Natural killer cell treated with Interleukin-12 subunit alpha and Interleukin-12 subunit beta and Interleukin-15 and Interleukin-18, amount 100 ng/mL, for 72 hours (primary cell): ENCODE results near the gene WASL. TPM values are rescaled to one million over a fixed set of nuclear protein-coding genes. Genes with fewer than 3 reads are reported as not detected.
"Not testable (repeated sequence)": the region's sequence is repeated elsewhere in the genome, so short reads cannot be mapped to it uniquely, and the experiment has no call there.

ENCODE experiments used
- ATAC-seq, 2 donors: fragments of 150-1000 bp; cut with Tn5 transposase in 1 of 2; sonication (Bioruptor Pico), chemical (Tn5 transposase) in 1 of 2; 2 replicates each; pipeline ENCODE4 v1.10.0; 2021
- DNase-seq: peaks from one replicate; pipeline ENCODE4 v3.0.0; 2022; ENCODE audit warnings: low spot score
- H3K27ac Mint-ChIP-seq, 2 donors: 1 replicate in 1 of 2; 2 replicates in 1 of 2; pipeline ENCODE4 v1.8.0; 2022; ENCODE audit warnings: mixed read lengths in 2 of 2, mild to moderate bottlenecking in 1 of 2, moderate library complexity in 1 of 2
- H3K27me3 Mint-ChIP-seq, 2 donors: 1 replicate in 1 of 2; 2 replicates in 1 of 2; pipeline ENCODE4 v1.8.0; 2022; ENCODE audit warnings: mixed read lengths in 2 of 2
- H3K36me3 Mint-ChIP-seq: one replicate; pipeline ENCODE4 v1.8.0; 2022; ENCODE audit warnings: mixed read lengths
- H3K4me1 Mint-ChIP-seq, 2 donors: 1 replicate in 1 of 2; 2 replicates in 1 of 2; pipeline ENCODE4 v1.8.0; 2022; ENCODE audit warnings: low read depth in 2 of 2, mixed read lengths in 2 of 2, mild to moderate bottlenecking in 1 of 2
- H3K4me3 Mint-ChIP-seq: one replicate; pipeline ENCODE4 v1.8.0; 2022; ENCODE audit warnings: mixed read lengths
- H3K9me3 Mint-ChIP-seq: 2 replicates; pipeline ENCODE4 v1.8.0; 2022; ENCODE audit warnings: mixed read lengths
- total RNA-seq, 2 donors: library from RNA; stranded (reverse); gene quantifications; one replicate each; pipeline ENCODE4 v1.2.3, GENCODE V29; 2022

The WASL gene
- 10 to 100 TPM in 1 of 2 donors, 1 to 10 TPM in 1; 6.3 to 10.6 TPM for total RNA-seq

GRCh38 chr7:123748734-123749536, at the start of gene WASL:
Gene WASL, minus strand, starts transcription at chr7:123749003. Its CDS starts 269 bp downstream, at chr7:123748734.
- DNase-seq (peak; percentile 94), ATAC-seq (peak; percentile 93 to 94)
- H3K27ac Mint-ChIP-seq, result peak within 1 kb of the TSS; percentile 93 to 97
- H3K4me3 Mint-ChIP-seq, result peak within 1 kb of the TSS; percentile 90
- H3K27me3 Mint-ChIP-seq, result peaks cover 0 to 2% of the 10 kb centered on the region in 2 donors
- peaks cover 39 to 53% of the 10 kb centered on the region in 2 donors for H3K4me1 Mint-ChIP-seq
- H3K9me3 Mint-ChIP-seq, result no peaks in the 10 kb centered on the region
- peaks cover 7% of the 10 kb centered on the region for H3K36me3 Mint-ChIP-seq

- Mint-ChIP-seq H3K9me3 (no peaks in the 10 kb centered on the region), H3K4me1 (no peaks in the 10 kb centered on the region), H3K36me3 (no peaks in the 10 kb centered on the region), H3K27me3 (no peaks in the 10 kb centered on the region), H3K27ac (no peak overlapping the region), H3K4me3 (no peak overlapping the region)
- ATAC-seq, result no peak
- no peak for DNase-seq
These were observed 49.1 kb upstream of the WASL start for GRCh38 chr7:123797673-123798531.

GRCh38 chr7:123796568-123796967, 47.8 kb upstream of the WASL start:
- Mint-ChIP-seq H3K27me3 (no peaks in the 10 kb centered on the region), H3K9me3 (no peaks in the 10 kb centered on the region), H3K4me1 (no peaks in the 10 kb centered on the region), H3K4me3 (no peak overlapping the region), H3K36me3 (no peaks in the 10 kb centered on the region), H3K27ac (no peak overlapping the region)
- DNase-seq, result no peak
- ATAC-seq, result no peak

GRCh38 chr7:123795917-123796316, 47.1 kb upstream of the WASL start:
- Mint-ChIP-seq H3K4me1 (no peaks in the 10 kb centered on the region), H3K4me3 (no peak overlapping the region), H3K9me3 (no peaks in the 10 kb centered on the region), H3K36me3 (no peaks in the 10 kb centered on the region), H3K27ac (no peak overlapping the region), H3K27me3 (no peaks in the 10 kb centered on the region)
- DNase-seq, result no peak
- ATAC-seq, result no peak

- H3K36me3 Mint-ChIP-seq, H3K4me3 Mint-ChIP-seq, ATAC-seq, H3K4me1 Mint-ChIP-seq, H3K27ac Mint-ChIP-seq, DNase-seq, H3K27me3 Mint-ChIP-seq, H3K9me3 Mint-ChIP-seq: not testable (repeated sequence)
These were observed 46.3 kb upstream of the WASL start for GRCh38 chr7:123795116-123795515.

- no peak for ATAC-seq
- no peaks in the 10 kb centered on the region for H3K36me3 Mint-ChIP-seq
- H3K4me1 Mint-ChIP-seq, result no peaks in the 10 kb centered on the region
These were observed 43.7 kb upstream of the WASL start for GRCh38 chr7:123792547-123792946.

GRCh38 chr7:123791001-123791400, 42.2 kb upstream of the WASL start:
- Mint-ChIP-seq H3K4me1 (no peaks in the 10 kb centered on the region), H3K27ac (no peak overlapping the region), H3K4me3 (no peak overlapping the region), H3K27me3 (peaks cover 0 to 7% of the 10 kb centered on the region in 2 donors), H3K36me3 (no peaks in the 10 kb centered on the region), H3K9me3 (no peaks in the 10 kb centered on the region)
- DNase-seq, result no peak
- no peak for ATAC-seq

More at GRCh38 chr7:123792547-123792946, 43.7 kb upstream of the WASL start:
- Mint-ChIP-seq H3K4me3 (no peak overlapping the region), H3K27me3 (peaks cover 0 to 6% of the 10 kb centered on the region in 2 donors), H3K9me3 (no peaks in the 10 kb centered on the region), H3K27ac (no peak overlapping the region)
- no peak for DNase-seq

- Mint-ChIP-seq H3K4me1 (no peaks in the 10 kb centered on the region), H3K4me3 (no peak overlapping the region), H3K27me3 (peaks cover 6 to 11% of the 10 kb centered on the region in 2 donors), H3K36me3 (no peaks in the 10 kb centered on the region), H3K9me3 (no peaks in the 10 kb centered on the region), H3K27ac (no peak overlapping the region)
- ATAC-seq (no peak), DNase-seq (no peak)
These were observed 41.0 kb upstream of the WASL start for GRCh38 chr7:123789817-123790216.

GRCh38 chr7:123789206-123789784, 40.5 kb upstream of the WASL start:
- DNase-seq (no peak), ATAC-seq (no peak)
- no peak overlapping the region for H3K27ac Mint-ChIP-seq
- no peaks in the 10 kb centered on the region for H3K4me1 Mint-ChIP-seq
- no peak overlapping the region for H3K4me3 Mint-ChIP-seq
- peaks cover 6 to 11% of the 10 kb centered on the region in 2 donors for H3K27me3 Mint-ChIP-seq
- H3K9me3 Mint-ChIP-seq, result no peaks in the 10 kb centered on the region
- H3K36me3 Mint-ChIP-seq, result no peaks in the 10 kb centered on the region

GRCh38 chr7:123788584-123788983, 39.8 kb upstream of the WASL start:
- H3K4me3 Mint-ChIP-seq, result no peak overlapping the region
- no peak for ATAC-seq
- H3K4me1 Mint-ChIP-seq, result no peaks in the 10 kb centered on the region
- no peaks in the 10 kb centered on the region for H3K36me3 Mint-ChIP-seq
- H3K27me3 Mint-ChIP-seq, result peaks cover 6 to 11% of the 10 kb centered on the region in 2 donors
- H3K9me3 Mint-ChIP-seq, result no peaks in the 10 kb centered on the region
- no peak for DNase-seq
- H3K27ac Mint-ChIP-seq, result no peak overlapping the region

GRCh38 chr7:123787220-123788007, 38.6 kb upstream of the WASL start:
- H3K4me1 Mint-ChIP-seq, result no peaks in the 10 kb centered on the region
- no peaks in the 10 kb centered on the region for H3K9me3 Mint-ChIP-seq
- H3K4me3 Mint-ChIP-seq, result no peak overlapping the region
- ATAC-seq (no peak), DNase-seq (no peak)
- no peaks in the 10 kb centered on the region for H3K36me3 Mint-ChIP-seq
- no peak overlapping the region for H3K27ac Mint-ChIP-seq
- peaks cover 8 to 11% of the 10 kb centered on the region in 2 donors for H3K27me3 Mint-ChIP-seq

GRCh38 chr7:123784263-123784662, 35.5 kb upstream of the WASL start:
- H3K36me3 Mint-ChIP-seq, result no peaks in the 10 kb centered on the region
- no peaks in the 10 kb centered on the region for H3K9me3 Mint-ChIP-seq
- H3K27ac Mint-ChIP-seq, result no peak overlapping the region
- no peaks in the 10 kb centered on the region for H3K4me1 Mint-ChIP-seq
- ATAC-seq (no peak), DNase-seq (no peak)
- H3K4me3 Mint-ChIP-seq, result no peak overlapping the region
- H3K27me3 Mint-ChIP-seq, result peaks cover 12 to 20% of the 10 kb centered on the region in 2 donors

- Mint-ChIP-seq H3K27ac (no peak overlapping the region), H3K27me3 (peaks cover 10 to 20% of the 10 kb centered on the region in 2 donors), H3K4me1 (no peaks in the 10 kb centered on the region), H3K9me3 (no peaks in the 10 kb centered on the region), H3K4me3 (no peak overlapping the region), H3K36me3 (no peaks in the 10 kb centered on the region)
- ATAC-seq (no peak), DNase-seq (no peak)
These were observed 35.0 kb upstream of the WASL start for GRCh38 chr7:123783820-123784219.
